Endothelial cell (in vitro differentiated cells): ENCODE measurements around the gene PLSCR2. TPM values are rescaled to one million over a fixed set of nuclear protein-coding genes. Genes with fewer than 3 reads are reported as not detected.
"Not testable (repeated sequence)": the region's sequence is repeated elsewhere in the genome, so short reads cannot be mapped to it uniquely, and the experiment has no call there.

Source experiments
- DNase-seq: peaks from one replicate; pipeline ENCODE4 v3.0.0; 2021; ENCODE audit warnings: low spot score
- H3K27ac Mint-ChIP-seq: one replicate; pipeline ENCODE4 v1.8.0; 2021; ENCODE audit warnings: mixed read lengths, inconsistent platforms; ENCODE audit not compliant: unreplicated experiment
- H3K27me3 Mint-ChIP-seq: one replicate; pipeline ENCODE4 v1.8.0; 2021; ENCODE audit warnings: mild to moderate bottlenecking, moderate library complexity, mixed read lengths, inconsistent platforms; ENCODE audit not compliant: unreplicated experiment
- H3K36me3 Mint-ChIP-seq: one replicate; pipeline ENCODE4 v1.8.0; 2021; ENCODE audit warnings: mild to moderate bottlenecking, low read depth, mixed read lengths, inconsistent platforms; ENCODE audit not compliant: unreplicated experiment
- H3K4me1 Mint-ChIP-seq: one replicate; pipeline ENCODE4 v1.8.0; 2021; ENCODE audit warnings: mild to moderate bottlenecking, mixed read lengths, inconsistent platforms; ENCODE audit not compliant: unreplicated experiment
- H3K4me3 Mint-ChIP-seq: one replicate; pipeline ENCODE4 v1.8.0; 2021; ENCODE audit warnings: mild to moderate bottlenecking, mixed read lengths, inconsistent platforms; ENCODE audit not compliant: unreplicated experiment
- H3K9me3 Mint-ChIP-seq: one replicate; pipeline ENCODE4 v1.8.0; 2021; ENCODE audit warnings: mixed read lengths, inconsistent platforms; ENCODE audit not compliant: unreplicated experiment
- CTCF ChIP-seq: fragments of 200-600 bp; sonication (generic); IDR thresholded peaks from one replicate; pipeline ENCODE4 v1.5.0; 2021; ENCODE audit warnings: antibody characterized with exemption; ENCODE audit not compliant: unreplicated experiment
- total RNA-seq: library from RNA; stranded (reverse); fragmentation: NEBNext Ultra II Directional; extraction: Animal tissue kit (Norgen Biotek cat#: 25700); gene quantifications from one replicate; pipeline ENCODE4 v1.2.1, GENCODE V29; 2021; ENCODE audit not compliant: unreplicated experiment

The PLSCR2 gene
- total RNA-seq, 1 donor from 2014 or later, result not detected

DNA sequence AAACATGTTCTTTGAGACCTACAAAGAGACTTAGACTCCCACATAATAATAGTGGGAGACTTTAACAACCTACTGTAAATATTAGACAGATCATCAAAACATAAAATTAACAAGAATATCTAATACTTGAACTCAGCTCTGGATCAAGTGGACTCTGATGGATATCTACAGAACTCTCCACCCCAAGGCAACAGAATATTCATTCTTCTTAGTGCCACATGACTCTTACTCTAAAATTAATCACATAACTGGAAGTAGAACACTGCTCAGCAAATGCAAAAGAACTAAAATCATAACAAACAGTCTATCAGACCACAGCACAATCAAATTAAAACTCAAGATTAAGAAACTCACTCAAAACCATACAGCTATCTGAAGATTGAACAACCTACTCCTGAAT is 15.9 kb upstream of the PLSCR2 start:
- Mint-ChIP-seq H3K4me1 (no peaks in the 10 kb centered on the region), H3K27me3 (peaks cover 4% of the 10 kb centered on the region), H3K36me3 (no peaks in the 10 kb centered on the region), H3K9me3 (no peaks in the 10 kb centered on the region), H3K4me3 (no peak overlapping the region), H3K27ac (no peak overlapping the region)
- no peak for DNase-seq
- no peak for TF ChIP-seq CTCF

DNA sequence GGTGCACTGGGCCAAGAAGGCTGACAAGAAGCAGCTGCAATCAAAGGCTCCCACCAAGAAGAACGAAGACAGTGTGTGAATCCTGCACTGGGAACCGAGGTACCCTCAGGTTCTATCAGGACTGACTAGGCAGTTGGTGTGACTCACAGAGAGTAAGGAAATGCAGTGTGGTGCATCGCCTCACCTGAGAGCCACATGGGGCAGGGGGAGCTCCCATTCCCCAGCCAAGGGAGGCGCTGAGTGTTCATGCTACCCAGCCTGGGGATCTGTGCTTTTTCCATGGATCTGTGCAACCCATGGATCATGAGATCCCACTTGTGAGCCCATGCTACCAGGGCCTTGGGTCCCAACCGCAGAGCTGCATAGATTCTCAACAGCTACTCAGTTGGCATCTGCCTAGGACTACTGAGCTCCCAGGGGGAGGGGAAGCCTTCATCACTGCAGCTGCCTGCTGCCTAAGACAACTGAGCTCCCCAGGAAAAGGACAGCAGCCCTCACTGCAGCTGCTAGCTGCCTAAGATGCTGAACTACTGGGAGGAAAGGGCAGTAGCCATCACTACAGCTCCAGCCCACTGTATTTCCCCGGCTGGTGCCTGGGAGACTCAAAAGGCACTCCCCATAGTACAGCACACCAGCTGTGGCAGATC is 6.9 kb upstream of the PLSCR2 start:
- H3K36me3 Mint-ChIP-seq, result peaks cover 5% of the 10 kb centered on the region
- H3K9me3 Mint-ChIP-seq, result no peaks in the 10 kb centered on the region
- DNase-seq, result no peak
- no peak for TF ChIP-seq CTCF
- H3K27ac Mint-ChIP-seq, result no peak overlapping the region
- H3K4me3 Mint-ChIP-seq, result no peak overlapping the region
- H3K27me3 Mint-ChIP-seq, result peaks cover 1% of the 10 kb centered on the region
- H3K4me1 Mint-ChIP-seq, result no peaks in the 10 kb centered on the region

GRCh38 chr3:146474976-146475375 is 5.6 kb upstream of the PLSCR2 start:
- not testable (repeated sequence) for H3K4me3 Mint-ChIP-seq, DNase-seq, H3K27me3 Mint-ChIP-seq, H3K27ac Mint-ChIP-seq, H3K9me3 Mint-ChIP-seq, H3K4me1 Mint-ChIP-seq, H3K36me3 Mint-ChIP-seq

- Mint-ChIP-seq H3K27ac (no peak overlapping the region), H3K4me3 (no peak overlapping the region), H3K9me3 (no peaks in the 10 kb centered on the region), H3K36me3 (no peaks in the 10 kb centered on the region), H3K4me1 (no peaks in the 10 kb centered on the region), H3K27me3 (peaks cover 1% of the 10 kb centered on the region)
- DNase-seq, result no peak
- no peak for TF ChIP-seq CTCF
These were observed 4.4 kb upstream of the PLSCR2 start for GRCh38 chr3:146473726-146474125.

- no peak overlapping the region for H3K4me3 Mint-ChIP-seq
- peaks cover 1% of the 10 kb centered on the region for H3K27me3 Mint-ChIP-seq
- H3K36me3 Mint-ChIP-seq, result no peaks in the 10 kb centered on the region
- no peak for DNase-seq
- no peak overlapping the region for H3K27ac Mint-ChIP-seq
- TF ChIP-seq CTCF, result no peak
- H3K9me3 Mint-ChIP-seq, result no peaks in the 10 kb centered on the region
- no peaks in the 10 kb centered on the region for H3K4me1 Mint-ChIP-seq
These were observed 3.2 kb upstream of the PLSCR2 start for GRCh38 chr3:146472611-146473010.

- H3K9me3 Mint-ChIP-seq, result no peaks in the 10 kb centered on the region
- TF ChIP-seq CTCF, result no peak
- H3K4me3 Mint-ChIP-seq, result no peak overlapping the region
- no peak overlapping the region for H3K27ac Mint-ChIP-seq
- peaks cover 1% of the 10 kb centered on the region for H3K27me3 Mint-ChIP-seq
- DNase-seq, result no peak
- no peaks in the 10 kb centered on the region for H3K36me3 Mint-ChIP-seq
- no peaks in the 10 kb centered on the region for H3K4me1 Mint-ChIP-seq
These were observed 1.7 kb upstream of the PLSCR2 start for GRCh38 chr3:146471012-146471411.
